ENCODE data around the gene U2AF1L4.
"Not testable (repeated sequence)": the region's sequence is repeated elsewhere in the genome, so short reads cannot be mapped to it uniquely, and the experiment has no call there.

Gene U2AF1L4

DNA sequence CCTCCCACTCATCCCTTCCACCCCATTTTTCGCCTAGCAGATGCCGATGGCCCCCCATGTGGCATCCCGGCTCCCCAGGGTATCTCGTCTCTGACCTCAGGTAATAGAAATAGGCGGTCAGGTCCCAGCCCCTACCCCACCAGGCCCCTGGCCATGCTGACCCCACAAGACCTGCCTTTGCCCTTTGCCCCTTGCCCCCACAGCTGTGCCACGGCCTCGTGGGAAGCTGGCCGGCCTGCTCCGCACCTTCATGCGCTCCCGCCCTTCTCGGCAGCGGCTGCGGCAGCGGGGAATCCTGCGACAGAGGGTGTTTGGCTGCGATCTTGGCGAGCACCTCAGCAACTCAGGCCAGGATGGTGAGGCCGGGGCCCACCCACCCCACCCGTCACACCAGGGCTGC is 35.5 kb upstream of the U2AF1L4 start:
- no peak for DNase-seq (ENCODE audit: low spot score)

DNA sequence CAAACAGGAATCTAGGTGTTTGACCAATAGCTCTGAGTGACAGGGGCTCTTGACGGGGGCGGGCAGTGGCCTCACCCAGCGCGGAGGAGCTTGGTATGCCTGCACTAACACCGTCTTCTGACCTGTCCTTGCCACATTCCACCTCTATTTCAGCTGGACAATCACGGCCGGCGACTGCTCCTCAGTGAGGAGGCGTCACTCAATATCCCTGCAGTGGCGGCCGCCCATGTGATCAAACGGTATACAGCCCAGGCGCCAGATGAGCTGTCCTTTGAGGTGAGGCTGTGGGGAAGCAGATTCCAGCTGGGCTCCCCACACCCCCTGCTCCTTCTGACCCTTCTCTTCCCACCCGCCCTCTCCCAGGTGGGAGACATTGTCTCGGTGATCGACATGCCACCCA is 34.8 kb upstream of the U2AF1L4 start:
- no peak for DNase-seq (ENCODE audit: low spot score)

DNA sequence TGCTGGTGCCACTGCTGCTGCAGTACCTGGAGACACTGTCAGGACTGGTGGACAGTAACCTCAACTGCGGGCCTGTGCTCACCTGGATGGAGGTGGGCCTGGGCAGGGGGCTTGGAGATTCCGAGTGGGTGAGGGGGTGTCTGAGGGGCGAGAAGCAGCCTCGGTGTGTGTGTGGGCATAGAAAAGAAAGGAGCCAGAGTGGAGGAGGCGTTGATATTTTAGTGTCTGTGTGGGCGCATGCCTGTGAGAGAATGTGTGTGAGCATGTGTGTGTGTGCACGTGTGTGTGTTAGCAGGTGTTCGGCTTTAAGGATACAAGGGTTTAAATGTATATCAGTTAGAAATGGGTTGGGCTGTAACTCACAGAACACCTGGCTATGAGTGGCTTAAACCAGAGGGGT is 33.8 kb upstream of the U2AF1L4 start:
- no peak for DNase-seq (ENCODE audit: low spot score)

DNA sequence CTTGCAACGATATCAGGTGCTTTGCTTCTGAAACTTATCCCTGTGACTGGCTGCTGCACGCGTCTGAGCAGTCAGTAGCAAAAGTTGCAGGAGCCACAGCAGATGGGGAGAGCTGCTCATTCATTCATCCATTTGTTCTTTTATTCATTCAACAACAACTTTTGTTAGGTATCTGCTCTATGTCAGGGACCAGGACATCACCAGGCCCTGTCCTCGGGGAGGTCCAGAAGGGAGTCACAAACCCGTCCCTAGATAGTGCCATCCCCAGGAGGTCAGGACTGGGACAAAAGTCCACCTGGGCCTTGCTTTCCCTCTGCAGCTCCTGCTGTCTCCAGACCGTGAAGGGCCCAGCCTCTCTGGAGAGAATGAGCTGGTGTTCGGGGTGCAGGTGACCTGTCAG is 32.7 kb upstream of the U2AF1L4 start:
- no peak for DNase-seq (ENCODE audit: low spot score)

DNA sequence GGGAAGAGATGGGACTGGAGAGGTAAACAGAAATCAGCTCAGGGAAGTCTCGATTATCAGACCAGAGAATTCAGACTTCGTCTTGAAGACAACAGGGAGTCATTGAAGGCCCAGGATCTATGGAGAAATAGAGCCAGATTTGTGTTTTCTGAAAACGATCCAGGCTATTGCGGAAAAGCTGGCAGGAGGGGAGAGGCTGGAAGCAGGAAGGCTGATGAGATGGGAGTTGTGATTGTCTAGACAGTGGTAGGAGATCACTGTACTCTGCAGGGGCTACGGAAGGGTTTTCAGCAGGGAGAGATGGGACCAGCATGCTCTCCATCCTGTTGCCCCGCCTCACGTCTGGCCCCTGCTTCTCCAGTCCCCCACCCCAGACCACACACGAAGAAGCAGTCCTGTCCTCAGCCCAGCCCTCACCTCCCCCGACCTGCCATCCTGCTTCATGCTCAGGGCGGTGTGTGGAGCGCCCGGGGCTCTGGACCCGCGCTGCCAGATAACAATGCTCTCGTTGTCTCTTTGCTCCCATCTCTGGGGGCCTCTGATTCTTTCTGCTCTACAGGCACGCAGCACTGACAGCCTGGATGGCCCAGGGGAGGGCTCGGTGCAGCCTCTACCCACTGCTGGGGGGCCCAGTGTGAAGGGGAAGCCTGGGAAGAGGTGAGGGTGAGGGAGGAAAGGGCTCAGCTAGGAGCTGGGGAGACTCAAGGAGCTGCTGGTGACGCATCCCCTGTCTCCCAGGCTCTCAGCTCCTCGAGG is 32.0 kb upstream of the U2AF1L4 start:
- DNase-seq (ENCODE audit: low spot score) = peak; percentile 79

DNA sequence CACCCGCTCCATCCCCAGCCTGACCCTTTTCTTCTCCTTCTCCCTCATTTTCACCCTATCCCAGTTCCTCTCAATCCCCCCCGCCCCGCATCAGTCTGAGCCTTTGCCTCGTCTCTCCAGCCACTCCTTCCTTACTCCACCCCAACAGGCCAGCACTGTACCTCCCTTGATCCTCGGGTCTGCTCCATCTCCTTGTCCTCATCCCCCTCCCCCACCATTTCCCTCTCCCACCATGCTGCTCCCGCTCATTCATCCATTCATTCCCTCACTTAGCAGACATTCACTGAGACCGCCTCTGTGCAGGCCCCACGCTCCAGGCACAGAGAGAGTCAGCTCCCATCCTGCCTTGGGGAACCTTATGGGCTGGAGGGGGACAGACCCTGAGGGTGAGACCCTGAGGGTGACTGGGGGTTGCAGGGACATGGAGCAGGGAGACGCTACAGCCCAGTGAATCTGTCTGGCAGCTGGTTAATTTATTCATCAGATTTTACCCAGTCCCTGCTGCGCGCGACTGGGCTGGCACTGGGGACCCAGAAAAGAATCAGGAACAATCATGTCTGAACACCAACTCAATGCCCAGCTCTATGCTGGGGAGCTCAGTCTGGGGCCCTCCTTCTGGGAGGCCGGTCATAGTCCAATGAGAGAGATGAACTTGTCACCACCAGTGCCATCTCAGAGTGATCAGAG is 31.0 kb upstream of the U2AF1L4 start:
- peak; percentile 20 for DNase-seq (ENCODE audit: low spot score)

DNA sequence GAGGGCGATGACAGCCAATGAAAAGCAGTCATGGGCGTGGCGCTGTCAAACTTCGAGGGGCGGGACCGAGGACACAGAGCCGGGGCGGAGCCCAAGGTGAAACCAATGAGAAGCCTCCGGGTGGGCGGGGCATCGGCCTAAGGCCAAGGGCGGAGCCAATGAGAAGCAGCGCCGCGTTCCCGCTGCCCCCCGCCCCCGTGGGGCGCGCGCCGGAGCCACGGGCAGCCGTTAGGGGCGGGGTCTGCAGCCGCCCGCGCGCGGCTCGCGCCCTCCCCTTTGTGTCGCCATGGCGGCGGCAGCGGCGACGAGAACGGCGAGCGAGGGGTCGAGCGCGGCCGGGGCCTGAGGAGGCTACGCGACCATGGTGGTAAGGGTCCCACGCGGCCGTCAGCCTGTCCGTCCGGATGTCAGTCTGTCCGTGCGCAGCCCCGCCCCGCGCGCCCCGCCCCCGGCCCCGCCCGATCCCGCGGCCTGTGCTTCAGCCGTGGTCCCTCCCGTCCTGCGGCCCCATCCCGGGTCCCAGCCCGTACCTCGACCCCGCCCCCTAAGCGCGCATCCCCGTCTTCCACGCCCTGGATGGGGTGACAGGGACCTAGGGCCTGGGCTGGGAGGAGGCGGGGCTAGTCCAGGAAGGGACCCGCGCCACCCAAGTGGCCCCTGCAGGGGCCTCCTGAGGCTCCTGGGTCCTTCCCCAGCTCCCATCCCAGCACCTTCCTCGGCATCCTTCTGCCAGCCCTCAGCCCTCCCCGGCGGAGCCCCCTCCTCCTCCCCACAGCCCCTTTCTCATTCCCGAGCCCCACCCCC is 30.3 kb upstream of the U2AF1L4 start, which contains the start of gene ARHGAP33:
ARHGAP33 (plus strand) TSS at position 267 of the 804 bp plus-strand sequence; CDS start at position 362, 95 bp downstream.
- peak; percentile 97 for DNase-seq (ENCODE audit: low spot score)

DNA sequence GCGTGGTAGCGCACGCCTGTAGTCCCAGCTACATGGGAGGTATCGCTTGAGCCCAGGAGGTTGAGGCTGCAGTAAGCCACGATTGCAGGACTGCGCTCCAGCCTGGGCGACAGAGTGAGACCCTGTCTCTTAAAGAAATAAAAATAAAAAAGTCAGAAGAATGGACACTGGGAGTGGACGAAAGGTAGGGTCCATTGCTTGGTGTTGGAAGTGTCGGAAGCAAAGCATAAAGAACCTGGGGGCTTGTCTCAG is 29.8 kb upstream of the U2AF1L4 start:
- DNase-seq (ENCODE audit: low spot score) = no peak

DNA sequence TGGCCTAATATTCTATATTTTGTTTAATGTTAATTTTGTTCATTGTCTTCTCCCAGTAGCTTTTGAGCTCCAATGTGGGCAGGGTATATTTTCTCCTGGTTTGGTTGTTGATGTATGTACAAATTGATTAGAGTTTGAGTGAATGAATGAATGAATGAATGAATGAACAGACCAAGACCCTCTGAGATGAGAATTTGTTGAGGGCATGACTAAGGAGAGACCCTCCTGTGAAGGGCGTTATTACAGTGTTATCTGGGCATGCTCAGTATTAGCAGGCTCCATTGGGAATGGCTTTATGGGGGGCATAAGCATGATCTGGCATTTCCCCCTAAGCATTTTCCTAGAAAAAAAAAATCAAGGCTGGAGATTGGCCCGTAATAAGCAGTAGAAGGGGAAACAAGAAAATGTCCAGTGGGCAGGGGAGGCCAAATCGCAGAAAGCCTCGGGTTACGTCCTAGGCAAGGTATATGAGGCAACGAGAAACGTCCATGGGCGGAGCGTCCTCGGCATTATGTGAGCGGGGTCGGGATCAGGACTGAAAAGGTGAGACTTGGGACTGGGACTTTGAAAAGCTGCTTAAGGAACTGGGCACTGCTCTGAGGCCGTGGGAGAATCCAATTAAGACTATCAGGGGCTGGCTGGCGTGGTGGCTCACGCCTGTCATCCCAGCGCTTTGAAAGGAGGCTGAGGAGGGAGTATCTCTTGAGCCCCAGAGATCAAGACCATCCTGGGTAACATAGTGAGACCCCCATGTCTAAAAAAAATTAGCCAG is 29.2 kb upstream of the U2AF1L4 start:
- no peak for DNase-seq (ENCODE audit: low spot score)

DNA sequence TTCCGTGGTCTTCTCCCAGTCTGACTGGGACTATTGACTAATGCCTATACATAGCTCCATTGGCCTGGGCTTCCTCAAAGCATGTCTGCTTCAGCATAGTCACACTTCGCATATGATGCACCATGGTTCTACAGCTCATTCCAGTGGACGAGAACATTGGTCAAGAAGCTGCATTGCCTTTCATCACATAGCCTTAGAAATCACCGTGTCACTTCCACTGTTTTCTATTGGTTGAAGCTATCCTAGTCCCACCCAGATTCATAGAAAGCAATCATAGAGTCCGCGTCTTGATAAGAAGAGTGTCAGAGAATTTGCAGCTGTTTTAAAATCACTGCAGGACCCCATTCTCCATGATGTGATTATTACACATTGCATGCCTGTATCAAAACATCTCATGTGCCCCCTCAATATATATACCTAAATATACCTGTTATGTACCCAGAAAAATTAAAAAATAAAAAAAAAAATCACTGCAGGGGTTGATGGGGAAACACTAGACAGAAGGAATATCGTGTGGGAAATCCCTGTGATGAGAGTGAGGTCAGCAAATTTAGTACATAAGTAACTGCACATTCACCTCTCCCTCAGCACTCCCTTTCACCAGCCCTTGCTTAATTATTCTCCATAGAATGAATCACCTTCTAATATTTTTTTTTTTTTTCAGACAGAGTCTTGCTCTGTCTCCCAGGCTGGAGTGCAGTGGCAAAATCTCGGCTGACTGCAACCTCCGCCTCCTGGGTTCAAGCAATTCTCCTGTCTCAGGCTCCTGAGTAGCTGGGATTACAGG is 28.0 kb upstream of the U2AF1L4 start:
- DNase-seq (ENCODE audit: low spot score) = no peak

DNA sequence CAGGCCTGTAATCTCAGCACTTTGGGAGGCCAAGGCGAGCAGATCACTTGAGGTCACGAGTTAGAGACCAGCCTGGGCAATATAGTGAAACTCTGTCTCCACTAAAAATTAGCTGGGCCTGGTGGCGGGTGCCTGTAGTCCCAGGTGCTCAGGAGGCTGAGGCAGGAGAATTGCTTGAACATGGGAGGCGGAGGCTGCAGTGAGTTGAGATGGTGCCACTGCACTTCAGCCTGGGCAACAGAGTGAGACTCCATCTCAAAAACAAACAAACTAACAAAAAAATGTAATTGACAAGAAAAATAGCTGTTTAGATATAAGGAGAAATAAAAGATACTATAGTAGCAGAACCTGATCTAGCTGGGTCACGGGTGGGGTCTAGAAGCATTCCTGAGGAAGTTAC is 27.1 kb upstream of the U2AF1L4 start:
- not testable (repeated sequence) for DNase-seq (ENCODE audit: low spot score)

DNA sequence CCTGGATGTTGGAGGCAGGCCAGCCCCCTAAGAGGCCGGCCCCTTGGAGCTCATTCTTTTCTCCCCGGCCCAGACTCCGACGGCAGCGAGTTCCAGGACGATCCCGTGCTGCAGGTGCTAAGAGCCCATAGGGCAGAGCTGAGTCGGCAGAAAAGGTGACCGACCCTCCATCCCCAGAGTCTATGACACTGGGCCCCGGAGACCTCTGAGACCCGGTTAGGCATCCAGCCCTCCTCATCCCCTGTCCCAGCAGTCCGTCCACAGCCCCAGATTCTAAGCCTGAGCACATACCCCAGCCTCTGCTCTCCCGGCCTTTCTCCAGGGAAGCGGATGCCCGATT is 22.8 kb upstream of the U2AF1L4 start:
- DNase-seq (ENCODE audit: low spot score) = no peak

DNA sequence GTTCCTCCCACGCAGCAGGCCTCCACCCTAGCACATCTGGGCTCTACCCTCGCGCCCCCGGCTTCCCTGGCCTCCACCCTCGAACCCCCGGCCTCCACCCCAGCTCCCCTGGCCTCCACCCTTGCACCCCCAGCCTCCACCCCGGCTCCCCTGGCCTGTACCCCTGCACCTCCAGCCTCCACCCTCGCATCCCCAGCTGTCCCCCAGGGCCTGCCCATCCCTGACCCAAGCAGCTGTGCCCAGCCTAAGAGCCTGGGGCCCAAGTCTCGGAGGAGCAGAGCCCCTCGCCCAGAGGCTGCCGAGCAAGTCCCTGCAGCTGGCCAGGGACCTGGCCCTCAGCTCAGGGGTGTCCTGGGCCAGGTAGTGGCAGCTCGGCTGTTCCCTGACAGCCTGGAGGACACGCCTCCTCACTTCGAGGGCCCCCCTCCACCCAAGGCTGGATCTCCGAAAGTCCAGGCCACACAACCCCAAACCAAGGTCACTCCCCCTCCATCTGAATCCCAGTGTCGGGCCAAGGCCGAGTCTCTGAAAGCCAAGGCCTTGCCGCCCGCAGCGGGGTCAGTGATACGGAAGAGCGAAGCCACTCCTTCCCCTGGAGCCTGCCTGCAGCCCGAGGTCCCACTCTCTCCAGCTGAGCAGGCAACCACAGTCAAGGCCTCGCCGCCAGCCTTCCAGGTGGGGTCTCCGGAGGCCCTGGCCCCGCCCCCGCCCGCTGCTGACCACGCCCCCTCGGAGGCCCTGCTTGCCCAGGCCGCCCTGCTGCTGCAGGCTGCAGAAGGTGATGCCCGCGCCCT is 22.3 kb upstream of the U2AF1L4 start:
- DNase-seq (ENCODE audit: low spot score) = no peak

DNA sequence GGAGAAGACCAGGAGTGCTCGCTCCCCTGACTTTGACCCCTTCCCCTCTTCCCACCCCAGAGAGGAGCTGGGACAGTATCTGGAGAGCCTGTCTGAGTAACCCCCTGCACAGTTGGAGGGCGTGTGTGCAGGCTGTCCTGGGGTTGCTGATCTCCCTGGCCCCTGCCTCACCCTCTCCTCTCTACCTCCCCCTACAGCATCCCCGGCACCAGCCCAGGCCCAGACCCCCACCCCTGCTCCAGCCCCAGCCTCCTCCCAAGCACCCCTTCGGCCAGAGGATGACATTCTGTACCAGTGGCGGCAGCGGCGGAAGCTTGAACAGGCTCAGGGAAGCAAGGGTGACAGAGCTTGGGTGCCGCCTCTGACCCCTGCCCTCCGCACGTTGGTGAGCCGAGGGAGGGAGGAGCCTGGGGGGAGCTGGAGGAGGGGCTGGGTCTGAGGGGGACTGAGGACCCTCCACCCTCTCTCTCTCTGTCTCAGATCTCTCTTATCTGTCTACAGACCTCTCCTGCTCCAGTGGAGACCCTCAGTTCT is 21.4 kb upstream of the U2AF1L4 start:
- DNase-seq (ENCODE audit: low spot score) = no peak

DNA sequence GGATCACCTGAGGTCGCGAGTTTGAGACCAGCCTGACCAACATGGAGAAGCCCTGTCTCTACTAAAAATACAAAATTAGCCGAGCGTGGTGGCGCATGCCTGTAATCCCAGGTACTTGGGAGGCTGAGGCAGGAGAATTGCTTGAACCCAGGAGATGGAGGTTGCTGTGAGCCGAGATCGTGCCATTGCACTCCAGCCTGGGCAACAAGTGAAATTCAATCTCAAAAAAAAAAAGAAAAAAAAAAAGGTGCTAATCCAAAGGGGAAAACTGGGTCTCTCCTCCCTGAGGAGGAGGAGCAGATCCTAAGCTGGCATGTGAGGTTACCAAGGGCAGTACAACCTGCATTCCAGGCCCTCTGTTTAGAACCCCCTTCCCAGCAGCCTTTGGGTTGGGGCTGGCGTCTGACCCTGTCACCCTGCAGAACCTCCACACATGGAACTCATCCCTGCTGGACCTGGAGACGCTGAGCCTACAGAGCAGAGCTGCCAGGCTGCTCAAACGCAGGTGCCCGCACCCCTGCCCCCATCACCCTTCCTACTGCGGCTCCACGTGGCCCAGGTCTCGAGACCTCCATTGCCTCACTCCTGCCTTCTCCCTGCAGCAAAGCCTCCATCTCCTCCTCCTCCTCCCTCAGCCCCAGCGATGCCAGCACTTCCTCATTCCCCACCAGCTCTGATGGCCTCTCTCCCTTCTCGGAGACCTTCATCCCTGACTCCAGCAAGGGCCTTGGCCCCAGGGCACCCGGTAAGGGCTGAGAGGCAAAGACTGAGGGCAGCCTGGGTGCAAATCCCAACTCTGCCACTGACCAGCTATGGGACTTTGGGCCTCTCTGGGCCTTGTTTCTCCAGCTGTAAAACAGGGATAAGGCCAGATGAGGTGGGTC is 19.5 kb upstream of the U2AF1L4 start:
- no peak for DNase-seq (ENCODE audit: low spot score)

DNA sequence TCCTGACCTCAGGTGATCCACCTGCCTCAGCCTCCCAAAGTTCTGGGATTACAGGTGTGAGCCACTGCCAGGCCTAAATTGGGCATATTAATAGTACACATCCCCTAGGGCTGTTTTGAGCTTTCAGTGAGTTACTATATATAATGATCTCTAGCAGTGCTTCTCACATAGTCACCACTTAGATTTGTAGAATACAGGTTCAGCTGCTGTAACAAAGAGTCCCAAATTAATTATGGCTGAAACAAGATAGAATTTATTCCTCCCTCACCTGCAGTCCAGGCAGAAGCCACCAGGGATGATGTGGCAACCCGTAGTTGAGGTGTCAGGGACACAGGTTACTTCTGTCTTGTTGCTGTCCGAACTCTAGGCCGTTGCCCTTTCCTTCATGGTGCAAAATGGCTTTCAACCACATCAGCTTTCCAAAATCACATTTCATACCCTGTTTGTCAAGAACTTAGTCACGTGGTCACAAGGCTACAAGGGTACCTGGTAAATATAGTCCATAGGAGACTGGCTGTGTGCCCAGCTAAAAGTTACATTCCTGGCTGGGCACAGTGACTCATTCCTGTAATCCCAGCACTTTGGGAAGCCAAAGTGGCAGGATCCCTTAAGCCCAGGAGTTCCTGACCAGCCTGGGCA is 15.6 kb upstream of the U2AF1L4 start:
- DNase-seq (ENCODE audit: low spot score) = no peak

DNA sequence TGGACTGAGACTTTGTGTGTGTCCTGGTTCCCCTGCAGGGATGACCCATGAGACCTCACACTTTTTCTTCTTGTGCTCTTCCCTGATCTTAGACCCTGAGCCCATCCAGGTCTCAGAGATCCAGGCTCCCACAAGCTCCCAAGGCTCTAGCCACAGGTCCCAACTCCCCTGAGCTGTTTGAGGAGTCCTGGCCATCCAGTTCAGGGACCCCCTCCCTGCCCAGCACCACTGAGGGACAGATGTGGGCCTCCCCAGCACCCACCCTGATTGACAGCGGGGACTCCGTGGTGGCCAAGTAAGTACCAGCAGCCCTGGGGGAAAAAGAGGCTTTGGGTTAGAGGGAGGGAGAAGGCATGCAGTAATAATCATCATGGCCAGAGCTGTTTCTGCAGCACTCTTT is 14.5 kb upstream of the U2AF1L4 start:
- no peak for DNase-seq (ENCODE audit: low spot score)

DNA sequence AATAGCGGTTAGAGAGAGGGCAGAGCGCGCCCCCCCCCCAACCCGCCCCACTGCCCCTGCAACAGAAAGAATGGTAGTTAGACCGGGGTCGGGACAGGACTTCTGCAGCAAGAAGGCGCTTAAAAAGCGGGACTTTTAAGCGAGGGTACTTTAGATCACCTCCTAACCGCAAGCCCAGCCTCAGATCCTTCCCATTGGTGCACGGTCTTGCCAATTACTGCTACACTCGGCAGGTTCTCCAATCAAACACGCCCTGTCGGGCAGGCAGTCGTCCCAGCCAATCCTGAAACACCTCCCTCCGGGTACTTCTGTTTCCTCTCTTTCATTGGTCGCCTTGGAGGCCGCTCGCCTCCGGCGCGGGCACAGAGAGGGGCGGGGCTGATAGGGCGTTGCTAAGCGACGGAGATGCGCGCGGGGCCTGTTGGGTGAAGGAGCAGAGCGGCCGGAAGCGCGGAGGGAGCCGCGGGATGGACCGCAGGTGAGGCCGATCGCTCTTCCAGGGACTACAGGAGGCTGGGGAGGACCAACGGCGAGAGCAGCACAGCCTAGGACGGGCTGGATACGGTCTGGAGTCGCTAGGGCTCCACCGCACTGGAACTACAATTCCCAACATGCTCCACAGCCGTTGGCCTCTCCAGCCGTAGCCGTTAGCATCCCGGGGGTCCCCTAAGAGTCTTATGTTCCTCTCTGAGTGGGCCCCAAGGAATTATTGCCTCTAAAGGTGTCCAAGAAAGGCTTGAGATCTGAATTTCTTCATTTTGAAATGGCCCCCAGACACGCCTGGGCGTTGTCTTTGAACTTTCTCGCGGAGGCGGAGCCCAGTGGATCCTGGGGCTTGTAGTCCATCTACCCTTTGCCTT is 12.8 kb upstream of the U2AF1L4 start, which contains the start of gene PROSER3:
PROSER3 (plus strand) TSS at position 428 of the 860 bp plus-strand sequence; CDS start at position 468, 40 bp downstream.
- DNase-seq (ENCODE audit: low spot score) = peak; percentile 99

Data from globus pallidus (tissue), 1 donor.